Suprapubic skin (tissue), 3 donors: Measurements from ENCODE around the gene MAN1C1.

Experiments used
- CTCF ChIP-seq, 2 donors: fragments of 200-600 bp in 1 of 2; fragments of 450-650 bp in 1 of 2; sonication (generic) in 1 of 2; IDR thresholded peaks; one replicate each; pipeline ENCODE4 v1.5.1; 2016 to 2019; ENCODE audit warnings: antibody characterized with exemption in 2 of 2, mild to moderate bottlenecking in 1 of 2, moderate library complexity in 1 of 2
- POLR2A ChIP-seq, 2 donors: fragments of 450-650 bp; IDR thresholded peaks; one replicate each; pipeline ENCODE4 v1.6.1; 2017; ENCODE audit warnings: antibody characterized with exemption in 2 of 2, mild to moderate bottlenecking in 2 of 2, moderate library complexity in 2 of 2

GRCh38 chr1:25644962-25645361 is 28.4 kb downstream of the MAN1C1 start:
- TF ChIP-seq POLR2A (IDR thresholded peaks at IDR 0.05) = no peak
- no peak for TF ChIP-seq CTCF (IDR thresholded peaks at IDR 0.05)
